Retina (tissue), 1 donor: ENCODE data around the gene CWC22.
"Not testable (repeated sequence)": the region's sequence is repeated elsewhere in the genome, so short reads cannot be mapped to it uniquely, and the experiment has no call there.

Experiments used
- DNase-seq: peaks from one replicate; pipeline ENCODE4 v3.0.0-alpha.2; 2016

Gene CWC22

DNA sequence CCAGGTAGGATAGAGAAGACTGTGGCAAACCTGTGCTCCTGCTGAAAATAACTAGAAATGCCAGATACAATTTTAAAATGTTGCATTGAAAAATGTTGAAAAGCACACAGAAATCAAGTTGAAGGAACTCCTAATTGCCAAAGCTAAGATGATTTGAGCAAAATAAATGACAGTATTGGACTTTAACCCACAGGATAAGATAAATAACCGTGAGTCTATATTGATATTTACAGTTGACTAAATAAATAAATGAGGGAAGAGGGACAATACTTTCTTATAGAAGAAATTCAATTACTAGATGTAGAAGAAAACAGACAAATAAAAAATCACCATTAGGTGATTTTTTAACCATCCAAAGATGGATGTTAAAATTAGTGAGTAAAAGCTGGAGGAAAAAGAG is 59.0 kb downstream of the CWC22 start:
- DNase-seq, result no peak

- DNase-seq, result no peak
Observed at GRCh38 chr2:179946810-179947615, 60.1 kb downstream of the CWC22 start.

DNA sequence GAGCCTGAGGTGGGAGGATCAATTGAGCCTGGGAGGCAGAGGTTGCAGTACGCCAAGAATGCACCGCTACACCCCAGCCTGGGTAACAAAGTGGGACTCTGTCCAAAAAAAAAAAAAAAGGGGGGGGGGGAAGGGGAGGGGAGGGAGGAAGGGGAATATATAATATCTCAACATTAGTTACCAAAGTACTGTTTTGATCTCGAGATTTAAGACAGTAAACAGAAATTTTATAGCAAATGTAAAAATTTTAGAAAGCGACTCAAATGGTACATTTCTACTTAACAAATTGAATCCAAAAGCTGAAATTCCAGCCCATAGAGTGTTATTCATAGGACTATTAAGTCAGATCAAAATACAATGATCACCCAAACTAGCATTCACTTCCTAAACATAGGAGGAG is 60.8 kb downstream of the CWC22 start:
- no peak for DNase-seq

GRCh38 chr2:179939259-179939658 is 67.8 kb downstream of the CWC22 start:
- DNase-seq, result no peak

DNA sequence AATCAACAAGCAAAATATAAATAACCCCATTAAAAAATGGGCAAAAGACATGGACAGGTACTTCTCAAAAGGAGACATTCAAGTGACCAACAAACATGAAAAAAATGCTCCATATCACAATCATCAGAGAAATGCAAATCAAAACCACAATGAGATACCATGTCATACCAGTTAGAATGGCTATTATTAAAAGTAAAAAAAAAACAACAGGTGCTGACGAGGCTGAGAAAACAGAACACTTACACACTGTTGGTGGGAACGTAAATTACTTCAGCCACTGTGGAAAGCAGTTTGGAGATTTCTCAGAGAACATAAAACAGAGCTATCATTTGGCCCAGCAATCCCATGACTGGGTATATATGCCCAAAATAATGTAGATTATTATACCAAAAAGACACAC is 69.1 kb downstream of the CWC22 start:
- DNase-seq, result no peak

DNA sequence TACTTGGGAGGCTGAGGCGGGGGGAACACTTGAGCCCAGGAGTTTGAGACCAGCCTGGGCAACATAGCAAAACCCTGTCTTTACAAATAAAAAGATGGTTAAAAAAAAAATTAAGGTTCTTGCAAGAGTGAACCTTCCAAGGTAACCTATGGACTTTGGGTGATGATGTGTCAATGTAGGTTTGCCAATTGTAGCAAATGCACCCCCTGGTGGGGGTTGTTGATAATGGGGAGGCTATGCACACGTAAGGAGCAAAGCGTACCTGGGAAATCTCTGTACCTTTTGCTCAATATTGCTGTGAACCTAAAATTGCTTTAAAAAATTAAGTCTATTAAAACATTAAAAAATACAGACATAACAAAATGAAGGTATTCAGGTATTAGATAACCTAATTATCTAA is 70.4 kb downstream of the CWC22 start:
- DNase-seq, result no peak

DNA sequence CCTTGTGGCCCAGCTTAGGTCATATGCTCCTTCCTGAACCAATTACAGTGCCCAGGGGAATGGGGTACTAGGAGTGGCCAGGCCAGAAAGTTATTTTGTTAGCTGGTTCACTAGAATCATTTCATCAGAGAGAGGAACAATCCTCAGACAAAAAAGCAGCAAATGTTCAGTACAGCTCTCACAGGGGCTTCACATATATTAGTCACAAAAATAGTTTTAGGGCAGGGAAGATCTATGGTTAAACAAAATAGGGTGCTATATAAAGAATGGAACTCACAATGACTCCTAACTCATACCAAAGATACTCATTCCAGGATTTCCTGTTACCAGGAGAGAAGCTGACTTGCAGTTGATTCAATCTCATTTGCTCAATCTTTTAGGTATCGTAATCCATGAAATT is 71.0 kb downstream of the CWC22 start:
- no peak for DNase-seq

DNA sequence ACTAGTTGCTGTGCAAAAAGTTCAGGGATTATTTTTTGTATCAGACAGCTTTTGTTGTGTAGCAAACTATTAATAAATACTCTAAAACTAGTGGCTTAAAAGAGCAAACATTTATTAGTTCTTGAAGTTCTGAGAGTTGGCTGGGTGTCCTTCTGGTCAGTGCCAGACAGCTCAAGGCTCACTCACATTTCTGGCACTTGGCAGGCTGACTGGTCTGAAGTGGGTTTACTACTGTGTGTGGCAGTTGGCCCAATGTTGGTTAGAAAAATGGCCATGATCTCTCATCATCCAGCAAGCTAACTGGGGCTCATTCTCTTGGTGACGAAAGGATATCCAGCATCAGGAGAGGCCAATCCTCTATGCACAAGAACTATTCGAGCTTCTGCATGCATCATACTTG is 74.3 kb downstream of the CWC22 start:
- no peak for DNase-seq

DNA sequence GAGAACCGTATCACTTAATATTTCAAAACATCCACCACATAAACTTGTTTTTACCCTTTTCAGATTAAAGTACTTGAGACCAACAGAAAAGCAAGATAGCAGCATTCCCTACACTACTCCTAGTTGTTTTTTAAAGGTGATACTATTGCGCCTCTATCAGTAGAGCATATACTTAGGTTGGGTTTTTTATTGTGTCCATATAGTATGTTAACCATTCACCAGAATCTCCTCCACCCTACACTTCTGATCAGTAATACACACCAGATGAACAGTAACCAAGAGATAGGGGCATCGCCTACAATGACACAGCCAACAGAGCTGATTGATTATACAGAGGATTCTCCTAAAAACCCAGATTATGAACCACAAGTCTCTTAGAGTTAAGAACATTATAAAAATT is 75.6 kb downstream of the CWC22 start:
- no peak for DNase-seq

DNA sequence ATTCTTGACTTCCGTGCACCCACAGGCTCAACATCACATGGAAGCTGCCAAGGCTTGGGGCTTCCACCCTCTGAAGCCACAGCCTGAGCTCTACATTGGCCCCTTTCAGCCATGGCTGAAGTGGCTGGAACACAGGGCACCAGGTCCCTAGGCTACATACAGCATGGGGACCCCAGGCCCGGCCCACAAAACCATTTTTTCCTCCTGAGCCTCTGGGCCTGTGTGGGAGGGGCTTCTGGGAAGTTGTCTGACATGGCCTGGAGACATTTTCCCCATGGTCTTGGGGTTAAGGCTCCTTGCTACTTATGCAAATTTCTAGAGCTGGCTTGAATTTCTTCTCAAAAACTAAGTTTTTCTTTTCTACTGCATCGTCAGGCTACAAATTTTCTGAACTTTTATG is 77.1 kb downstream of the CWC22 start:
- not testable (repeated sequence) for DNase-seq

- DNase-seq, result no peak
Observed at GRCh38 chr2:179927041-179927440, 80.1 kb downstream of the CWC22 start.

DNA sequence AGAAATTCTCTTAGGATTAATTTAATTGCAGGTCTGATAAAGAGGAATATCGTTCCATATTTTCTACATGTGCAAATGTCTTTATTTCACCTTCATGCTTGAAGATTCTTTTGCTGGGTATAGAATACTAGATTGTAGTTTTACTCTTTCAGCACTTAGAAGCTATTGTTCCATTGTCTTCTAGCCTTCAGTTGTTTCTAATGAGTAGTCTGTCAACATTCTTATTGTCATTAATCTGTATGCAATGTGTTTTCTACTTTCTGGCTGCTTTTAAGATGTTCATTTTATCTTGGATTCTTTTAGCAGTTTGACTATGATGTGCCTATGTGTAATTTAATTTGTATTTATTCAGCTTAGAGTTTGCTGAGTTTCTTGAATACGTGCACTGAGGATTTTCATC is 81.4 kb downstream of the CWC22 start:
- DNase-seq, result no peak

DNA sequence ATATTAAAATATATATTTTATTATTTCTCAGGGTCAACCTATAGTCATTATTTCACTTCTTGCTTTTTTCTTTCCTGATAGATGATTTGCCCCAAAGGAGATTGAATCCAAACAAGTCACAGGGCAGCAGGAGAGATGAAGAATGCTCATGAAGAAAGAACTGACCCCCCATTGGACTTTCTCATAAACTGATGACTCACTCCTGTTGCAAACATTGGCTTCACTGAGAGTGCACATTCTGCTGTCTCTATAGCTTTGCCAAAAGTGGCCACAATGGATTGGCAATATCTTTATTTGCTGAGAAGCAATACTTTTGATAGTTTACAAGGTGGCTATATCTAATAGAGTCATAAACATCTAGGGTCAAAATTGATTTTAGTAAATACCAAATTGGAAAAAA is 89.8 kb downstream of the CWC22 start:
- no peak for DNase-seq

- no peak for DNase-seq
Observed at GRCh38 chr2:179915395-179915992, 91.6 kb downstream of the CWC22 start.

DNA sequence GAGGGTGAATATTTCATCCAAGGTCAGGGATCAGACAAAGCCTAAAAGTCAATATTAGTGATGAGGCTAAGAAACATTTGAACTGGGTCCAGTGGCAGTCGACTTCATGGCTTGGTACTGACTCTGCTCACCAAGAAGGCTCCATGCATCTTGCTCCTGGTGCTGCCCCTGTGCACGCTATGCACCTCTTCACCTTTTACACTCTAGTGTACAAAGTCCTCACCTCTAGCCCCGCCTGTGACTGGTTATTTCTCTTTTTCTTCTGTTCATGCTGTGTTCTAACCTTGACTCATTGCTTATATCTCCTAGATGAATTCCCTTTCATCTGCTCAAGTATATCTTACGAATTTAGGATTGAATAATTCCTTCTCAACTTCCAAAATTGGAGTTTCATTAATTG is 93.3 kb downstream of the CWC22 start:
- no peak for DNase-seq

DNA sequence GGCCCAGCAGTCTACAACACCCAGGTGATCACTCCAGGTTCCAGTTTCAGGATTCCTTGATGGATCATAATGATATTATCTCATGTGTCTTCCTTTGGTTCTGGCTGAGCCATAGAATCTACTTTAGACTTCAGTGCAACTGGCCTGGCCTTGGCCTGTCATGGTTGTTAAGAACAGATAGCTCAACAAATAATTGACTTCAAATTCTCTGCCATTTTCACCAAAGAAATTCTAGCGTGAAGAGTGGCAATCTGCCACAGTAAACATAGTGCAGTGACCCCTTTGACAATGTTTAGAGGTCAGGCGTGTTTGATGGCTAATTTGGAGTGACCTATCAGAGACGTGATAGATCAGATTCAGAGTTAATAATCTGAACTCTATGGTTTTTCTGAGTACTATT is 95.5 kb downstream of the CWC22 start:
- no peak for DNase-seq

- DNase-seq, result no peak
Observed at GRCh38 chr2:179910735-179911113, 96.4 kb downstream of the CWC22 start.

DNA sequence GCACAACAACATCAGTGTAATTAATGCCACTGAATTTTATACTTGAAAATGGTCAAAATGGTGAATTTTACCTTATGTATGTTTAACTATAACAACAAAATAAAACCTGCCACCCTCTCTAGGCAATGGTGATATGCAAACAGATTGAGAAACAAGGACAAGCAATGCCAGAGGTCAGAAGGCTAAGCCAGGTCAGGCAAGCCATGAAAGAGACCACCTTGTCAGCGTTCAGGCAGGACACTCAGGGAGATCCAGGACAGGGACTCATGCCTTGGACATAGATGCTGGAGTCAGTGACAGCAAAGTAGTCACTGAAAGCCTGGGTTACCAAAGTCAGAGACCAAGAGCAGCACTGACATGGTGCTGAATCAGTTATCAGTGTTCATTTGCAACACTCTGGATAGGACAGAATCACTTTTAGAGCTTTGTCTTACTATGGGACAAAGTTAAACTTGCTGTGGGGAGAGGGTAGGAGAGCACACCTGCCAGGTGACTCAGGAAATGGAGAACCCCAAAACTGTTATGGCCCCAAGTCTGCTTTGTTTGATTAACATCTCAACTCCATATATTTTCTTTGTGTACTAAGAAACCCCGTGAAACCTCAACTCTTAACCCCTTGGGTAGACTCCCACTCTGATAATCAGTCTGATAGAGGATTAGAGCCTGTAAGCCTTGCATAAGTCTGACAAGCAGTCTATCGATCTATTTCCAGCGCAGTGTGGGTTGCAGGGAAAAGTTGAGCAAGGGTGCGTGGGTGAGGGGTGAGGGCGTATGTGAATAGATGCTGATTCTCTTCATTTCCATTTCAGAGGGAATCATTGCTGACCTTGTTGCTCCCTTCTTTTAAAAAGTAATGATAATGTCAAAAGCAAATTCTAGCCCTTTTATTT is 97.0 kb downstream of the CWC22 start:
- DNase-seq, result no peak

GRCh38 chr2:179900655-179901054 is 106.4 kb downstream of the CWC22 start:
- DNase-seq, result no peak

DNA sequence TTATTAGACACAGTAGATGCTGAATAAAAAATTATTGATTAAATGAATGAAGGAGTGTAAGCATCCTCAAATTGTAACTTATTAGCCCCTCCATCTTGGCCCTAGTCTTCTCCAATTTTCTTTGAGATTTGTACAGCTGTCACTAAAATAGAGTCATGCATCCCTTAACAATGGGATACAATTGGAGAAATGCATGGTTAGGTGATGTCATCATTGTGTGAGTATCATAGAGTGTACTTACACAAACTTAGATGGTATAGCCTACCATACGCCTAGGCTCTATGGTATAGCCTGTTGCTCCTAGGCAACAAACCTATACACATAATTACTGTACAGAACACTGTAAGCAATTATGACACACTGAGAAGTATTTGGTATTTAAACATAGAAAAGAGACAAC is 107.4 kb downstream of the CWC22 start:
- no peak for DNase-seq

DNA sequence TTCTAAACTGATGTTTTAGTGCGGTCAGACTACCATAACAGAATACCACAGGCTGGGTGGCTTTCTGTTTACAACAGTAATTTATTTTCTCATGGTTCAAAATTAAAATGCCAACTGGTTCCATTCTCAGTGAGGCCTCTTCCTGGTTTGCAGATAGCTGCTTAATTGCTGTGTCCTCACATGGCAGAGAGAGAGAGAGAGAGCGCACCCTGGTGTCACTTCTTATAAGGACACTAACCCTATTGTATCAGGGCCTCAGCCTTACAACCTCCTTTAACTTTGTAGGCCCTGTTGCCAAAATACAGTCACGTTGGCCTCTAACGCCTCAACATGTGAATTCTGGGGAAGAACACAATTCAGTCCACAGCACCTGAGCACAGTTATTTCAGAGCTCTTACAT is 108.2 kb downstream of the CWC22 start:
- DNase-seq, result no peak
